Thyroid gland (tissue), 4 donors: ENCODE results near the gene PPIL6. TPM values are rescaled to one million over a fixed set of nuclear protein-coding genes. Genes with fewer than 3 reads are reported as not detected.
"Not testable (repeated sequence)": the region's sequence is repeated elsewhere in the genome, so short reads cannot be mapped to it uniquely, and the experiment has no call there.

Experiments used
- DNase-seq, 2 donors: peaks; one replicate each; pipeline ENCODE4 v3.0.0-alpha.2; 2019
- H3K27ac ChIP-seq, 3 donors: fragments of 200-600 bp; sonication (generic); 1 replicate in 2 of 3; 2 replicates in 1 of 3; pipeline ENCODE4 v1.5.1; 2016 to 2019; ENCODE audit warnings: mild to moderate bottlenecking in 1 of 3, moderate library complexity in 1 of 3
- H3K27me3 ChIP-seq: fragments of 200-600 bp; sonication (generic); one replicate; pipeline ENCODE4 v1.5.1; 2019
- H3K36me3 ChIP-seq, 2 donors: fragments of 200-600 bp; sonication (generic); one replicate each; pipeline ENCODE4 v1.5.1; 2016 to 2019
- H3K4me1 ChIP-seq, 2 donors: fragments of 200-600 bp; sonication (generic); one replicate each; pipeline ENCODE4 v1.5.1; 2017 to 2019
- H3K4me3 ChIP-seq, 3 donors: fragments of 200-600 bp; sonication (generic); replicated peaks in 1 of 3; 1 replicate in 2 of 3; 2 replicates in 1 of 3; pipeline ENCODE4 v1.5.1; 2016; ENCODE audit warnings: mild to moderate bottlenecking in 1 of 3
- H3K9me3 ChIP-seq: fragments of 200-600 bp; sonication (generic); one replicate; pipeline ENCODE4 v1.5.1; 2017
- POLR2A ChIP-seq, 2 donors: fragments of 450-650 bp; IDR thresholded peaks; one replicate each; pipeline ENCODE4 v1.6.1; 2017; ENCODE audit warnings: antibody characterized with exemption in 2 of 2, mild to moderate bottlenecking in 2 of 2, moderate library complexity in 1 of 2
- WGBS, 2 donors: methylation state at CpG; one replicate each; pipeline ENCODE4 v1.1.5; 2017; 5-methylcytosine and 5-hydroxymethylcytosine counted together
- intact Hi-C: fragments of 100-400 bp; cut with DNase I; formaldehyde crosslinking; loops from one replicate; pipeline ENCODE4 v1.15.1; 2023
- total RNA-seq, 4 donors: library from RNA; depleted of rRNA; stranded (reverse); fragments of >200 nt; gene quantifications; one replicate each; pipeline ENCODE4 v1.2.3, GENCODE V29; 2016
- TF ChIP-seq, protein P1 (sequence below), 6 experiments: fragments of 200-600 bp in 3 of 6; fragments of 450-650 bp in 3 of 6; sonication (generic) in 3 of 6; IDR thresholded peaks; one replicate each; pipeline ENCODE4 v1.5.1; 2016 to 2019; ENCODE audit warnings: antibody characterized with exemption in 6 of 6, mild to moderate bottlenecking in 2 of 6, inconsistent platforms in 1 of 6, moderate library complexity in 1 of 6

PPIL6 gene
- total RNA-seq, 4 donors from 2014 or later = 20.1 to 31.2 (median 27.0) TPM

DNA sequence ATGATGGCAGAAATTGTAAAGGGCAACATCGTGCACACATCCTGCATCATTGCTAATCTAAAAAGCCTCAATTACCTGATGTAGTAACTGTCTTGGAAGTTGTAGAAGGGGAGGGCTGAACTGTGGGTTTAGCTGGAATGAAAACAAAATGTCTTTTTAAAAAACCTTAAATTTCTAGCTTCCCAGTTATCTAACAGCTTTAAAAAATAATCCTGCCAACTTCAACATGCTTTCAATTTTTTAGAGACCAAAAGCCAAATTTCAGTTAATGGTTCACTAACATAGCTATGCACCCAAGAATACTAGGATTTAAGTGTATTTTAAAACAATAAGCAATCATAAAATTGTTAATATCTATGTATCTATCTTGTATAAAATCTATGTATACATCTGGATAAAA lies 70.1 kb downstream of the PPIL6 start:
- Histone ChIP-seq H3K4me3 (no peak overlapping the region), H3K36me3 (peaks cover 23 to 27% of the 10 kb centered on the region in 2 donors), H3K9me3 (no peaks in the 10 kb centered on the region), H3K27ac (no peak overlapping the region), H3K27me3 (no peaks in the 10 kb centered on the region), H3K4me1 (peaks cover 0 to 15% of the 10 kb centered on the region in 2 donors)
- DNase-seq = no peak
- intact Hi-C loops = no loop called here
- 75 to 83% methylated on average over 1 of the region's 1 CpG for WGBS, 2 donors
- TF ChIP-seq, protein P1, sequence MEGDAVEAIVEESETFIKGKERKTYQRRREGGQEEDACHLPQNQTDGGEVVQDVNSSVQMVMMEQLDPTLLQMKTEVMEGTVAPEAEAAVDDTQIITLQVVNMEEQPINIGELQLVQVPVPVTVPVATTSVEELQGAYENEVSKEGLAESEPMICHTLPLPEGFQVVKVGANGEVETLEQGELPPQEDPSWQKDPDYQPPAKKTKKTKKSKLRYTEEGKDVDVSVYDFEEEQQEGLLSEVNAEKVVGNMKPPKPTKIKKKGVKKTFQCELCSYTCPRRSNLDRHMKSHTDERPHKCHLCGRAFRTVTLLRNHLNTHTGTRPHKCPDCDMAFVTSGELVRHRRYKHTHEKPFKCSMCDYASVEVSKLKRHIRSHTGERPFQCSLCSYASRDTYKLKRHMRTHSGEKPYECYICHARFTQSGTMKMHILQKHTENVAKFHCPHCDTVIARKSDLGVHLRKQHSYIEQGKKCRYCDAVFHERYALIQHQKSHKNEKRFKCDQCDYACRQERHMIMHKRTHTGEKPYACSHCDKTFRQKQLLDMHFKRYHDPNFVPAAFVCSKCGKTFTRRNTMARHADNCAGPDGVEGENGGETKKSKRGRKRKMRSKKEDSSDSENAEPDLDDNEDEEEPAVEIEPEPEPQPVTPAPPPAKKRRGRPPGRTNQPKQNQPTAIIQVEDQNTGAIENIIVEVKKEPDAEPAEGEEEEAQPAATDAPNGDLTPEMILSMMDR (IDR thresholded peaks at IDR 0.05) = no peak
- no peak for TF ChIP-seq POLR2A (IDR thresholded peaks at IDR 0.05)

DNA sequence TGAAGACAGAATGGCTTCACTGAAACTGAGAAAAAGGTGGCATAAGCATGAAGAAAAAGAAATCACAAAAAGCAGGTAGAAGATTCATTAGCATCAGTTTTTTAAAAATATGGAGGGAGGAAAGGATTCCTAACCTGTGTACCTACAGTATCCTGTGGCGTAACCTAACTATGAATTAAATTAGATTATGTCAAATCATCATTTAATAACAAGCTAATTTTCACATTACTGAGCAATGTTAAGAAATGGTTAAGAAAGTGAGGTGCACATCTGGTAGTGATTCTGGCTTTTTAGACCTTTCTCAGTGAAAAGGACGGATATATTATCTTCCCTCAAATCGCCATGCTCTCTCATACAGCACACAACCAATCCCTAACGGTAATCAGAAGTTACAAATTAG lies 70.7 kb downstream of the PPIL6 start:
- Histone ChIP-seq H3K4me1 (peaks cover 0 to 15% of the 10 kb centered on the region in 2 donors), H3K27ac (no peak overlapping the region), H3K27me3 (no peaks in the 10 kb centered on the region), H3K9me3 (no peaks in the 10 kb centered on the region), H3K4me3 (no peak overlapping the region), H3K36me3 (peaks cover 21 to 22% of the 10 kb centered on the region in 2 donors)
- WGBS, 2 donors = 91 to 94% methylated on average over 4 of the region's 4 CpGs
- intact Hi-C loops = no loop called here
- DNase-seq = no peak
- TF ChIP-seq, protein P1 (IDR thresholded peaks at IDR 0.05) = no peak
- no peak for TF ChIP-seq POLR2A (IDR thresholded peaks at IDR 0.05)

DNA sequence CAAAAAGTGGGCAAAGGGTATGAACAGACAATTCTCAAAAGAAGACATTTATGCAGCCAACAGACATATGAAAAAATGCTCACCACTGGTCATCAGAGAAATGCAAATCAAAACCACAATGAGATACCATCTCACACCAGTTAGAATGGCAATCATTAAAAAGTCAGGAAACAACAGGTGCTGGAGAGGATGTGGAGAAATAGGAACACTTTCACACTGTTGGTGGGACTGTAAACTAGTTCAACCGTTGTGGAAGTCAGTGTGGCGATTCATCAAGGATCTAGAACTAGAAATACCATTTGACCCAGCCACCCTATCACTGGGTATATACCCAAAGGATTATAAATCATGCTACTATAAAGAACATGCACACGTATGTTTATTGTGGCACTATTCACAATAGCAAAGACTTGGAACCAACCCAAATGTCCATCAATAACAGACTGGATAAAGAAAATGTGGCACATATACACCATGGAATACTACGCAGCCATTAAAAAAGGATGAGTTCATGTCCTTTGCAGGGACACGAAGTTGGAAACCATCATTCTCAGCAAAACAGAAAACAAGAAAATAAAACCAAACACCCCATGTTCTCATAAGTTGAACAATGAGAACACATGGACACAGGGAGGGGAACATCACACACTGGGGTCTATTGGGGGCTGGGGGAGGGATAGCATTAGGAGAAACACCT lies 75.9 kb downstream of the PPIL6 start:
- H3K27ac ChIP-seq, intact Hi-C loops, DNase-seq, H3K9me3 ChIP-seq, H3K4me1 ChIP-seq, H3K4me3 ChIP-seq, H3K27me3 ChIP-seq: not testable (repeated sequence)
- H3K36me3 ChIP-seq = peaks cover 15 to 24% of the 10 kb centered on the region in 2 donors
- WGBS, 2 donors = 97 to 98% methylated on average over 5 of the region's 5 CpGs

DNA sequence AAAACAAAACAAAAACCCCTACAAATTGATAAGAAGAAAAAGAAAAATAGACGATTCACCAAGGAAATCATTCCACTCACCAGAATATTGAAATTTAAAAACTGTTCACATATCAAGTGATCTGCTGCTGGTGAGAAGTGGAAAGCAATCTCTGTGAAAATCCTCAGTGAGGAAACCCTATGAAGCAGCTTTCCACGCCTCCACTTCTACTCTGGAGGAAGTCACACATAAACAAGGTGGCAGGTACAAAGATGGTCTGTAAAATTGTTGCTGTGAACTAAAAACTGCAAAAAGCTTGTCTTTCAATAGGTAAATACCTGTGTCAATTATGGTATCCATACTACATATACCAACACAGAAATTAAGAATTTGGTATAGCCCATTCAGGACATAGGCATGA lies 76.7 kb downstream of the PPIL6 start:
- no peak overlapping the region for H3K27ac ChIP-seq
- no peaks in the 10 kb centered on the region for H3K9me3 ChIP-seq
- TF ChIP-seq POLR2A (IDR thresholded peaks at IDR 0.05) = no peak
- TF ChIP-seq, protein P1 (IDR thresholded peaks at IDR 0.05) = no peak
- H3K27me3 ChIP-seq = no peaks in the 10 kb centered on the region
- intact Hi-C loops = no loop called here
- H3K4me1 ChIP-seq = peaks cover 0 to 6% of the 10 kb centered on the region in 2 donors
- 98 to 100% methylated on average over 2 of the region's 2 CpGs for WGBS, 2 donors
- H3K4me3 ChIP-seq = no peak overlapping the region
- peaks cover 15 to 24% of the 10 kb centered on the region in 2 donors for H3K36me3 ChIP-seq
- DNase-seq = no peak

DNA sequence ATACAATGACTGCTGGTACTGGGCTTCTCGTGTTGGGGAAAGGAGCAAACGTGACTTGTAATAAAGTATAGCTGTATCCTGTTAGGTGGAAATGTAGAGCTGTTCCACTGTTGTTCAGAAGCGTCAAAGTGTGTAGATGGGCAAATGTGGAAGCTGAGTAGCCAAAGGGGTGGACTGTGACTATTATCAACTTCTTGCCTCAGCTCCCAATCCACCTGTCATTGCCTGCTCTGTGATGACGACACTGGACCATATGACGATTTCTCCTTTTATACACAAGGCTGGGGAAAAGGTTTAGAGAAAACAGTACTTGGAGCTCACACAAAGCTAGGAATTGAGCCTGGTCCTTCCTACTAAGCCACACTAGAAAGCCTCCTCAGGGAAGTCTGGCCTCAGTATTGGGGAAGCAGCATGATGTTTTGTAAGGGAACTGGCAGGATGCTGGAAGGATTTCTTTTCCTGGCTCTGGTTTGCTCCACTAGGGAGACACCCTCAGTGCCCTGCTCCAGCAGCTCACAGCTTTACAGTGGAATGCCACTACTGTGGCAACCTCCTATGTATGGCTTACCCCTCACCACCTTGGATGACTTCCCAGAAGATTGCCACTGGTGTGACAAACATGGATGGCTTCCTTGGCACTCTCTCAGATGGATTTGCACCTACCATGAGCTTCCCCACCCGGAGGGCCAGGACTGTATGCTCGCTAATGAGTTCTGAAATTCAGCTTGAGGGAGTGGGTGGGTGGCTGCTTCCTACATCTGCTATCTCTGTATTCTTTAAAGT lies 78.1 kb downstream of the PPIL6 start:
- H3K4me1 ChIP-seq = peaks cover 0 to 6% of the 10 kb centered on the region in 2 donors
- no peak for DNase-seq
- H3K27ac ChIP-seq = no peak overlapping the region
- 95 to 96% methylated on average over 7 of the region's 7 CpGs for WGBS, 2 donors
- no peaks in the 10 kb centered on the region for H3K9me3 ChIP-seq
- no peak overlapping the region for H3K4me3 ChIP-seq
- H3K27me3 ChIP-seq = no peaks in the 10 kb centered on the region
- intact Hi-C loops = no loop called here
- no peak for TF ChIP-seq POLR2A (IDR thresholded peaks at IDR 0.05)
- TF ChIP-seq, protein P1 (IDR thresholded peaks at IDR 0.05) = no peak
- peaks cover 12 to 15% of the 10 kb centered on the region in 2 donors for H3K36me3 ChIP-seq
